Measurements from ENCODE around the gene EMILIN1.

DNA sequence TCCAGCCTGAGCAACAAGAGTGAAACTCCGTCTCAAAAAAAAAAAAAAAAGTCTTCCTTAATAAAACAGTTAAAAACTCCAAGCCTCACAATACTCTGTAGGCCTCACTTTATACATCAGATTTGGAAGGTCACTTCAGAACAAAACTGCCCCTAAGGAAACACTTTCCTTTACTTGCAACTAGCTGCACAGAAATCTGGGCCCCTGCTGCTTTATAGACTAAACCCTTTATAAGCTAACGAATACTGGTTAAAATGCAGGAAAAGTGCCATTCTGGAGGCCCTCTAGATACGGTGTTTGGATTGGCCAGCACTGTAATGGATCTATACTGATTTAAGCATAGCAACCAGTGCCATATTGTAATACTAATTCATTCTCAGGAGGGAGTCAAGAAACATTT is 46.7 kb downstream of the EMILIN1 start:
- TF ChIP-seq, protein P1, sequence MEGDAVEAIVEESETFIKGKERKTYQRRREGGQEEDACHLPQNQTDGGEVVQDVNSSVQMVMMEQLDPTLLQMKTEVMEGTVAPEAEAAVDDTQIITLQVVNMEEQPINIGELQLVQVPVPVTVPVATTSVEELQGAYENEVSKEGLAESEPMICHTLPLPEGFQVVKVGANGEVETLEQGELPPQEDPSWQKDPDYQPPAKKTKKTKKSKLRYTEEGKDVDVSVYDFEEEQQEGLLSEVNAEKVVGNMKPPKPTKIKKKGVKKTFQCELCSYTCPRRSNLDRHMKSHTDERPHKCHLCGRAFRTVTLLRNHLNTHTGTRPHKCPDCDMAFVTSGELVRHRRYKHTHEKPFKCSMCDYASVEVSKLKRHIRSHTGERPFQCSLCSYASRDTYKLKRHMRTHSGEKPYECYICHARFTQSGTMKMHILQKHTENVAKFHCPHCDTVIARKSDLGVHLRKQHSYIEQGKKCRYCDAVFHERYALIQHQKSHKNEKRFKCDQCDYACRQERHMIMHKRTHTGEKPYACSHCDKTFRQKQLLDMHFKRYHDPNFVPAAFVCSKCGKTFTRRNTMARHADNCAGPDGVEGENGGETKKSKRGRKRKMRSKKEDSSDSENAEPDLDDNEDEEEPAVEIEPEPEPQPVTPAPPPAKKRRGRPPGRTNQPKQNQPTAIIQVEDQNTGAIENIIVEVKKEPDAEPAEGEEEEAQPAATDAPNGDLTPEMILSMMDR (IDR thresholded peaks at IDR 0.05; ENCODE audit: insufficient read depth, low read depth, low read length) = no peak
- no peak for TF ChIP-seq EZH2 (IDR thresholded peaks at IDR 0.05; ENCODE audit: insufficient read depth, low read length)

All from astrocyte (in vitro differentiated cells and primary cell).